GM19372 (cell line): Measurements from ENCODE around the gene ST6GALNAC1.

ENCODE experiments used
- ATAC-seq: cut with Tn5 transposase; IDR thresholded peaks from one replicate; pipeline ENCODE4 v1.9.1; 2021; ENCODE audit warnings: mild to moderate bottlenecking, low read depth, moderate library complexity; ENCODE audit not compliant: unreplicated experiment

ST6GALNAC1 gene

GRCh38 chr17:76676629-76677028 is 33.1 kb upstream of the ST6GALNAC1 start:
- ATAC-seq: no peak

DNA sequence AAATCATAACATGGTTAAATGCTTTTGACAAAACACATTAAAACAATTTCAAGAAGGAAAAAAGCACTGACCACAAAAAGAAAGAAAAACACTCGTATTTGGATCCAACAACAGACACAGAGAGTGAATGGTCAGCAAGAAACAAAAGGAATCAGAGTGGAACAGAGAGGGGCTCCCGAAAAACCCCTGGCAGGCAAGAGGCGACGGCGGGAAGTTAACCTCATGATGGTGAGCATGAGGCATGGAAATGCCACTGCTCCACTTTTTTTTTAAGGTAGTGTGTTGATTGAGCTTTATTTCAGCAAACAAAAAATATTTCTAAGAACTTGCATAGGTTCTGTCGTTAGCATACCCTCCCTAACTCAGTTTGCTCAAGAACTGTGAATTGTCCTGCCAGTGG is 32.1 kb upstream of the ST6GALNAC1 start:
- no peak for ATAC-seq

DNA sequence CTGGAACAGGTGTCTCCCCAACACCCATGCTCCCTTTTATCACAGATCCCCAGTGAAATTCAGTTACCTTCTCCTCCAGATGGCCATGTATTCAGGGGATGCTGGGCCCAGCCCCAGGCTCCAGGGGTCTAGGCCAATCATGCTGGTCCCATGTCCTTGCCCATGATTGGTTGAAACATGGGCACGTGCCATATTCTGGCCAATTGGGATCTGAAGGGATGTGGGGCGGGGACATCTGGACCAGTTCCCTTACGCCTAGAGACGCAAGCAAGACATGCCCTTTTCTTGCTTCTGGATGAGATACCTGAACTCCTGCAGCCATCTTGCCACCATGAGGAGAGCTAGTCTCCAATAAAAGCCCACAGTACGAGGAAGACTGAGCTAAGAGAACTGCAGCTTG is 31.0 kb upstream of the ST6GALNAC1 start:
- ATAC-seq: no peak

- no peak for ATAC-seq
Measured at GRCh38 chr17:76673729-76674128, 30.2 kb upstream of the ST6GALNAC1 start.

- no peak for ATAC-seq
Measured at GRCh38 chr17:76672892-76673291, 29.3 kb upstream of the ST6GALNAC1 start.

- no peak for ATAC-seq
Measured at GRCh38 chr17:76672270-76672851, 28.8 kb upstream of the ST6GALNAC1 start.

- ATAC-seq: peak; percentile 4
Measured at GRCh38 chr17:76671912-76672262, 28.3 kb upstream of the ST6GALNAC1 start.

- ATAC-seq: peak; percentile 96
Measured at GRCh38 chr17:76671123-76671911, 27.8 kb upstream of the ST6GALNAC1 start.

DNA sequence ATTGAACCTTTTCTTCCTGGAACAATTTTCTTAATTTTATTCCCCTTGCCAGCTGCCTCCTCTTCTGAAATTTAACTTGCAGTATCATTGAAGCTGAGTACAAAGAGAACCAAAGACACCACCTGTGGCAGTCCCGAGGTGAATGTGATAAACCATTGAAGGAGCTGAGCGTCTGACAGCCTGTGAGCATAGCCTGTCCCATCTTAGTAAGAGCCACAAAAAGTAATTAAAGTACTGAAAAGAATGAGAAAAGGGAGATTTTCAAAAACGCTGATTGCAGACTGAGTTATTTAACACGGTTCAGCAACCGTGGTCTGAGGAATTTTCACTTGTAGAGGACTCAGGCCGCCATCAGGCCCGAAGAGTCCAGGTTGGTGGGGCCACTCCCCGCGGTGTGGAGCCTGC is 27.2 kb upstream of the ST6GALNAC1 start:
- ATAC-seq: no peak

DNA sequence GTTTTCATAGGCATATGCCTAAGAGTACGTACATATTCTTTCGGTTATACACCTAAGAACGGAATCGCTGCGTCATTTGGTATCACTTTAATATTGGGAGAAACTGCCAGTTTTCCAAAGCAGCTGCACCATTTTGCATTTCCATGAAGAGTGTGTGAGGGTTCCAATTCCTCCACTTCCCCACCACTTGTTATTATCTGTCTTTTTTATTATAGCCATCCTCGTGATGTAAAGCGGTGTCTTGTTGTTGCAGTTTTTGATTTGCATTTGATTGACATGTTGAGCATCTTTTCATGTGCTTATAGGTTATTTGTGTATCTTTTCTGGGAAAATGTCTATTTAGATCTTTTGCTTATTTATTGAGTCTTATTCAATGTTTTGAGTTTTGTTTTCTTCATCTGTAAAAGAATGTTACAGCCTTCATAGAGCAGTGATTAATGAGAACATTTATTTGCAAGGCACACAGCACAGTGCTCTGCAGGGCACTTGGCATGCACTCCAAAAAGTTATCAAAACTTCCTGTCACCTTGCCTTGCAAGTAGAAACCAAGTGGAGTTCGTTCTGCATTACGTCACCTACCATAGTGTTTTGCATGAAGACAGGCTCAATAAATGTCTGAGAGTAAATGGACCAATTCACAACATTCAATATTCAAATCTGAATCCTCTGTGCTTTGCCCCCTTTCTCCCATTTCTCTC is 26.6 kb upstream of the ST6GALNAC1 start:
- ATAC-seq: no peak

- no peak for ATAC-seq
Measured at GRCh38 chr17:76667786-76668453, 24.4 kb upstream of the ST6GALNAC1 start.

GRCh38 chr17:76667491-76667755 is 23.9 kb upstream of the ST6GALNAC1 start:
- ATAC-seq: no peak

- no peak for ATAC-seq
Measured at GRCh38 chr17:76660656-76661042, 17.1 kb upstream of the ST6GALNAC1 start.

- no peak for ATAC-seq
Measured at GRCh38 chr17:76659928-76660655, 16.5 kb upstream of the ST6GALNAC1 start.

DNA sequence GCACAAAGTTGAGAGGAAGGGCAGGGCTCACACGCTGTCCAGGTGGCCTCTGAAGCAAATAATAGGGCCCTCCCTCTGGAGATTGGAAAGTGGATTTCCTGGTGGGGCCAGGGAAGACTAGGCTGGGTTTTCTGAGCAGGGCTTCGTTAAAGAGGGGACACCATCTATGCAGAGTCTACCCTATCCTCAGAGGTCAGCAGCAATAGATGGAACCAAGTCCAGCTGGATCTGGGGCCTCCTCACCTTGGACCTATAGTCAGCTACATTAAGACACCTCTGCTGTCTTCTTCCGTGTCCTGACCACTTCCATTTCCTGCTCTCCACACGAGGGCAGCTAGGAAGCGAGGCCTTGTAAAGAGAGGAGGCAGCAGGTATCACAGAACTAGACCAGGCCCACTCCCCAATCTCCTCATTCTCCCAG is 14.7 kb upstream of the ST6GALNAC1 start:
- ATAC-seq: no peak

GRCh38 chr17:76657505-76658241 is 14.1 kb upstream of the ST6GALNAC1 start:
- no peak for ATAC-seq

GRCh38 chr17:76654408-76654807 is 10.9 kb upstream of the ST6GALNAC1 start:
- ATAC-seq: no peak

DNA sequence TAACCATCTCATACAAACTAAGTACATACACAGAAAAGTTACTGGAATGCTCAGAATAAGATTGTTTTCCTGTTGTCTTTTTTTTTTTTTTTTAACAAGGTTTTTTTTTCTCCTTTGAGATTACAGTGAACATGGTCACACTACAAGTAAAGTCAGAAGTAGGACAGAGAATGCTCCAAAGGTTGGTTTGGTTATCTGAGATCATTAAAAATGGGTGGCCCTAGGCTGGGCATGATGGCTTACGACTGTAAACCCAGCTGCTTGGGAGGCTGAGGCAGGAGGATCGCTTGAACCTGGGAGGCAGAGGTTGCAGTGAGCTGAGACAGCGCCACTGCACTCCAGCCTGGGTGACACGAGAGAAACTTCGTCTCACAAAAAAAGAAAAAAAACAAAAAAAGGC is 6.9 kb upstream of the ST6GALNAC1 start:
- no peak for ATAC-seq

DNA sequence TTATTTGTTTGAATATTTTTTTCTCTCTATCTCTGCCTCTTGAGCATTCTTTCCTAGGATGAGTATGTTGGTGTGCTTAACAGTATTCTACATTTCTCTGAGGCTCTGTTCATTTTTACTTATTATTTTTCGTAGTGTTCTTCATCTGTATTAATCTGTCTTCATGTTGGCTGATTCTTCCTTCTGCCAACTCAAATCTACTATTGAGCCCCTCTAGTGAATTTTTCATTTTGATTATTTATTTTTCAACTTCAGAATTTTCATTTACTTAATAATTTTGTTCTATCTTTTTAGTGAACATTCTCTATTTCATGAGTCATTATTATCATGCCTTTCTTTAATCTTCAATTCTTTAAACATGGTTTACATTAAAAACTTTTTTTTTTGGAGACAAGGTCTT is 3.2 kb upstream of the ST6GALNAC1 start:
- no peak for ATAC-seq

DNA sequence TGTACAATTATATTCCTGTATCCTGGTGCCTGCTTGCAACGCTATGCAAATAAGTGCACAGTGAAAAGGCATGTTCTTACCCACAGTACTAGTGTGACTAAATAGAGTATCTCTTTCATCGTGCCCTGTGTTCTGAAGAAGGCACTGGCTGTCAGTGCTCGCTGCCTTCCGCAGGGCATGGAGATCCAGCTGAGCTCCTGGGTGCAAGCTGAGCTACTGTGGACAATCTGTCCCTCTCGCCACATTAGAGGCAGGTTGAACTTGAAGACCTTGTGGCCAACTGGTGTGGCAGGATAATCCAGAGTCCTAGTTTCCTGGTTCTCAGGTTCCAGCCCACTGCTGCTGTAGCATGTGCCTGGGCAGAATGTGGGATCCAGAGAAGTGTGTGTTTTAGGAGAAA is 1.9 kb upstream of the ST6GALNAC1 start:
- no peak for ATAC-seq
